ENCODE results near the gene FBP2. TPM values are rescaled to one million over a fixed set of nuclear protein-coding genes. Genes with fewer than 3 reads are reported as not detected.

FBP2 gene
- not detected in 3 replicates for total RNA-seq (2021)
- not detected for Bru-seq, nascent RNA
- long read RNA-seq, experiment 1, result 0 reads
- long read RNA-seq, experiment 2, result 0 reads
- long read RNA-seq, experiment 3, result 0 reads

GRCh38 chr9:94593459-94594345 lies at the start of gene FBP2:
FBP2 (minus strand) TSS chr9:94593824; CDS start chr9:94593726, 98 bp downstream.
- Mint-ChIP-seq H3K4me1 (no peaks in the 10 kb centered on the region), H3K27me3 (ENCODE audit: low read depth) (no peaks in the 10 kb centered on the region; the same call in 1 of the 2 replicates), H3K36me3 (no peaks in the 10 kb centered on the region), H3K9me3 (0 out of 2 replicates have a peak, but pooled peaks cover 2% of the 10 kb centered on the region), H3K27ac (no peak within 1 kb of the TSS), H3K4me3 (no peak within 1 kb of the TSS)
- CTCF ChIA-PET, result no interaction called here
- POLR2A ChIA-PET, result no interaction called here
- ATAC-seq (no peak), DNase-seq (ENCODE audit: low spot score) (no peak)
- TF ChIP-seq ZNF423 (CRISPR knock-in tag; IDR thresholded peaks at IDR 0.05), result no peak
- no peak for TF ChIP-seq ATF6 (CRISPR knock-in tag; IDR thresholded peaks at IDR 0.05)
- TF ChIP-seq ZNF396 (CRISPR knock-in tag; IDR thresholded peaks at IDR 0.05; ENCODE audit: borderline replicate concordance), result no peak
- TF ChIP-seq IRF1 (CRISPR knock-in tag; IDR thresholded peaks at IDR 0.05), result no peak
- TF ChIP-seq ATF1 (CRISPR knock-in tag; IDR thresholded peaks at IDR 0.05), result no peak

- ChIA-PET CTCF (no interaction called here), POLR2A (no interaction called here)
- no peak for ATAC-seq
- no peak overlapping the region for H3K27ac Mint-ChIP-seq
- peaks cover 20% of the 10 kb centered on the region for H3K4me1 Mint-ChIP-seq
- no peak overlapping the region for H3K4me3 Mint-ChIP-seq
- H3K27me3 Mint-ChIP-seq (ENCODE audit: low read depth), result peaks cover 66% of the 10 kb centered on the region
- no peak for DNase-seq (ENCODE audit: low spot score)
- H3K36me3 Mint-ChIP-seq, result no peaks in the 10 kb centered on the region
- H3K9me3 Mint-ChIP-seq, result no peaks in the 10 kb centered on the region
- no peak for TF ChIP-seq ARID4B (CRISPR knock-in tag; IDR thresholded peaks at IDR 0.05; ENCODE audit: borderline replicate concordance)
- no peak for TF ChIP-seq E2F4 (CRISPR knock-in tag; IDR thresholded peaks at IDR 0.05; ENCODE audit: borderline replicate concordance, low read depth)
- no peak for TF ChIP-seq FOXJ3 (CRISPR knock-in tag; IDR thresholded peaks at IDR 0.05; ENCODE audit: borderline replicate concordance)
- TF ChIP-seq ZNF121 (CRISPR knock-in tag; IDR thresholded peaks at IDR 0.05), result no peak
- TF ChIP-seq ZNF396 (CRISPR knock-in tag; IDR thresholded peaks at IDR 0.05; ENCODE audit: borderline replicate concordance), result no peak
- TF ChIP-seq ZBTB21 (CRISPR knock-in tag; IDR thresholded peaks at IDR 0.05; ENCODE audit: borderline replicate concordance), result no peak
- TF ChIP-seq ZNF512 (CRISPR knock-in tag; IDR thresholded peaks at IDR 0.05; ENCODE audit: borderline replicate concordance), result no peak
- TF ChIP-seq ZNF263 (CRISPR knock-in tag; IDR thresholded peaks at IDR 0.05; ENCODE audit: low read depth), result no peak
- TF ChIP-seq ZNF232 (CRISPR knock-in tag; IDR thresholded peaks at IDR 0.05), result no peak
- no peak for TF ChIP-seq KAT7 (CRISPR knock-in tag; IDR thresholded peaks at IDR 0.05; ENCODE audit: borderline replicate concordance)
- TF ChIP-seq TCF7 (CRISPR knock-in tag; IDR thresholded peaks at IDR 0.05; ENCODE audit: low read depth), result no peak
- TF ChIP-seq TP53 (CRISPR knock-in tag; IDR thresholded peaks at IDR 0.05), result no peak
- TF ChIP-seq ZNF416 (CRISPR knock-in tag; IDR thresholded peaks at IDR 0.05), result no peak
- no peak for TF ChIP-seq ATF6 (CRISPR knock-in tag; IDR thresholded peaks at IDR 0.05)
- no peak for TF ChIP-seq RORB (CRISPR knock-in tag; IDR thresholded peaks at IDR 0.05)
- no peak for TF ChIP-seq ZBTB43 (CRISPR knock-in tag; IDR thresholded peaks at IDR 0.05)
- no peak for TF ChIP-seq ELF4 (CRISPR knock-in tag; IDR thresholded peaks at IDR 0.05; ENCODE audit: low read depth)
These were observed 49.6 kb upstream of the FBP2 start for GRCh38 chr9:94643176-94643575.

All from WTC11 (cell line).